Measurements from ENCODE around the gene FOXB2. TPM values are rescaled to one million over a fixed set of nuclear protein-coding genes. Genes with fewer than 3 reads are reported as not detected.

The FOXB2 gene
- total and polyA plus RNA-seq, 12 donors = not detected

DNA sequence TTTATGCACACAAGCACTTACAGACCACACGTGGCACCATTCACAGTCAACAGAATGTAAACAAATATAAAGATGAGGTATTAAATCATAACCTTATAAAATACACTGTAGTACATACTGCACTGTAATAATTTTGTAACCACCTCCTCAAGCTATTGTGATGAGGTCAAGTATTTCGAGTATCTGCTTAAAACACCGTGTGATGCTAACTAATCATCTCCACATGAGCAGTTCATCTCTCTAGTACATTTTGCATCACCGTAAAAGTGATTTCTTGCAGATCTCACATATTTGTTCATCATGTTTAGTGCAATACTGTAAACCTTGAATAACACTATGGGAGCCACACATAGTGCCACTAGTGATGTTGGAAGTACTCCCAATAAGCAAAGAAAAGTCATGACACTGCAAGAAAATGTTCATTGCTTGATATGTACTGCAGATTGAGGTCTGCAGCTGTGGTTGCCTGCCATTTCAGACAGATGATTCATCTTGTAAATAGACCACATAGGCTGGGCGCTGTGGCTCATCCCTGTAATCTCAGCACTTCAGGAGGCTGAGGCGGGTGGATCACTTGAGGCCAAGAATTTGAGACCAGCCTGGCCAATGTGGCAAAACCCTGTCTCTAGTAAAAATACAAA is 44.3 kb downstream of the FOXB2 start:
- Histone ChIP-seq H3K9me3 (peaks cover 0 to 6% (median 0%) of the 10 kb centered on the region in 11 donors), H3K27me3 (peaks cover 0 to 3% (median 0%) of the 10 kb centered on the region in 7 donors), H3K4me1 (no peaks in the 10 kb centered on the region), H3K36me3 (no peaks in the 10 kb centered on the region), H3K27ac (no peak overlapping the region), H3K4me3 (no peak overlapping the region)
- no peak for ATAC-seq
- intact Hi-C loops (cut with DNase I) = no loop called here
- TF ChIP-seq, protein P1, sequence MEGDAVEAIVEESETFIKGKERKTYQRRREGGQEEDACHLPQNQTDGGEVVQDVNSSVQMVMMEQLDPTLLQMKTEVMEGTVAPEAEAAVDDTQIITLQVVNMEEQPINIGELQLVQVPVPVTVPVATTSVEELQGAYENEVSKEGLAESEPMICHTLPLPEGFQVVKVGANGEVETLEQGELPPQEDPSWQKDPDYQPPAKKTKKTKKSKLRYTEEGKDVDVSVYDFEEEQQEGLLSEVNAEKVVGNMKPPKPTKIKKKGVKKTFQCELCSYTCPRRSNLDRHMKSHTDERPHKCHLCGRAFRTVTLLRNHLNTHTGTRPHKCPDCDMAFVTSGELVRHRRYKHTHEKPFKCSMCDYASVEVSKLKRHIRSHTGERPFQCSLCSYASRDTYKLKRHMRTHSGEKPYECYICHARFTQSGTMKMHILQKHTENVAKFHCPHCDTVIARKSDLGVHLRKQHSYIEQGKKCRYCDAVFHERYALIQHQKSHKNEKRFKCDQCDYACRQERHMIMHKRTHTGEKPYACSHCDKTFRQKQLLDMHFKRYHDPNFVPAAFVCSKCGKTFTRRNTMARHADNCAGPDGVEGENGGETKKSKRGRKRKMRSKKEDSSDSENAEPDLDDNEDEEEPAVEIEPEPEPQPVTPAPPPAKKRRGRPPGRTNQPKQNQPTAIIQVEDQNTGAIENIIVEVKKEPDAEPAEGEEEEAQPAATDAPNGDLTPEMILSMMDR (IDR thresholded peaks at IDR 0.05) = no peak
- DNase-seq = no peak
- 77 to 80% methylated on average over 6 of the region's 6 CpGs for WGBS, 2 donors

DNA sequence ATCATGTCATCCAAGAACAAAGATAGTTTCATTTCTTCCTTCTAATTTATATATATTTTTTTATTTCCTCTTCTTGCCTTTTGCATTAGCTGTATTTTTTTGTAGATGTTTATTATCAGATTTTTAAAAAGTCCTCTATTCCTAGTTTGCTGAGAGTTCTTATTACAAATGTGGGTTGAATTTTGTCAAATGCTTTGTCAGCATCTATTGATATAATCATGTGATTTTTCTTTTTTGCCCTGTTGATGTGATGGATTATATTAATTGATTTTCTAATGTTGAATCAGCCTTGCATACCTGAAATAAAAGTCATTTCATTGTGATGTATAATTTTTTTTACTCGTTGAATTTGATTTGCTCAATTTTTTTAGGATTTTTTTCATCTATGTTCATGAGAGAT is 46.9 kb downstream of the FOXB2 start:
- WGBS, 2 donors = 0% methylated on average over 1 of the region's 1 CpG
- TF ChIP-seq, protein P1 (IDR thresholded peaks at IDR 0.05) = no peak

More for the DNA sequence above, 46.9 kb downstream of the FOXB2 start:
- Histone ChIP-seq H3K4me1 (no peaks in the 10 kb centered on the region), H3K9me3 (peaks cover 0 to 6% (median 0%) of the 10 kb centered on the region in 11 donors), H3K27me3 (peaks cover 0 to 6% (median 0%) of the 10 kb centered on the region in 7 donors), H3K4me3 (no peak overlapping the region), H3K27ac (no peak overlapping the region), H3K36me3 (no peaks in the 10 kb centered on the region)
- intact Hi-C loops (cut with DNase I) = no loop called here
- no peak for ATAC-seq
- no peak for DNase-seq

Other genes starting within 250 kb of the FOXB2 start
- gene PRUNE2, start 113.5 kb upstream of the FOXB2 start, total RNA-seq = 1 to 10 TPM in 9 of 10 donors, under 1 TPM in 1; 0.95 to 5.7 (median 1.9) TPM
- gene PRUNE2, start 113.5 kb upstream of the FOXB2 start, polyA plus RNA-seq = 1 to 10 TPM in 1 of 2 donors, under 1 TPM in 1; 0.87 to 1.0 TPM
- gene VPS13A, start 157.9 kb downstream of the FOXB2 start, total RNA-seq = 10 to 100 TPM; 24.9 to 53.2 (median 38.0) TPM
- 10 to 100 TPM in 1 of 2 donors, 1 to 10 TPM in 1; 6.8 to 29.3 TPM for gene VPS13A, start 157.9 kb downstream of the FOXB2 start, polyA plus RNA-seq